B cell (primary cell): ENCODE results near the gene NUP93.

Experiments
- EZH2 ChIP-seq: IDR thresholded peaks from 2 replicates; pipeline ENCODE4 v1.6.1; 2012; ENCODE audit warnings: borderline replicate concordance, low read depth, mild to moderate bottlenecking, moderate library complexity, low read length; ENCODE audit not compliant: insufficient read depth, poor library complexity, severe bottlenecking
- TF ChIP-seq, protein P1 (sequence below): fragments of 200-600 bp; IDR thresholded peaks from one replicate; pipeline ENCODE4 v1.8.0; 2022; ENCODE audit warnings: antibody characterized with exemption, mild to moderate bottlenecking

DNA sequence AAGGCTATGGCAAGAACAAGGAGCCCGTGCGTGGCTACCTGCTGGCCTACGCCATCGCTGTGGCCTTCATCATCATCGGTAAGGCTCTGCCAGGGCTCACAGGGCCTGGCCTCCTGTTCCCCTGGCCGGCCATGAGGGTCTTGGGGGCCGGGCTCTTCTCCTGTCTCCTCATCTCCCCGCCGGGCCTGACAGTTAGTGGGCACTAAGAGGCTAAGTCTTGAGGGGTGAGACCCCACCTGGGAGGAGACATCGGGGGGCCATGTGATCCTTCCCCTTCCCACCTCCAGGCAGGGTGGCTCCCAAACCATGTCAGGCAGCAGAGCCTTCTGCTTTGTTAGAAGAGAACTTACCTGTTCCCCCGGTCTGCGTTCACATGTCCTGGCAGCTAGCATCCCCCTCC is 150.2 kb downstream of the NUP93 start:
- no peak for TF ChIP-seq EZH2
- TF ChIP-seq, protein P1, sequence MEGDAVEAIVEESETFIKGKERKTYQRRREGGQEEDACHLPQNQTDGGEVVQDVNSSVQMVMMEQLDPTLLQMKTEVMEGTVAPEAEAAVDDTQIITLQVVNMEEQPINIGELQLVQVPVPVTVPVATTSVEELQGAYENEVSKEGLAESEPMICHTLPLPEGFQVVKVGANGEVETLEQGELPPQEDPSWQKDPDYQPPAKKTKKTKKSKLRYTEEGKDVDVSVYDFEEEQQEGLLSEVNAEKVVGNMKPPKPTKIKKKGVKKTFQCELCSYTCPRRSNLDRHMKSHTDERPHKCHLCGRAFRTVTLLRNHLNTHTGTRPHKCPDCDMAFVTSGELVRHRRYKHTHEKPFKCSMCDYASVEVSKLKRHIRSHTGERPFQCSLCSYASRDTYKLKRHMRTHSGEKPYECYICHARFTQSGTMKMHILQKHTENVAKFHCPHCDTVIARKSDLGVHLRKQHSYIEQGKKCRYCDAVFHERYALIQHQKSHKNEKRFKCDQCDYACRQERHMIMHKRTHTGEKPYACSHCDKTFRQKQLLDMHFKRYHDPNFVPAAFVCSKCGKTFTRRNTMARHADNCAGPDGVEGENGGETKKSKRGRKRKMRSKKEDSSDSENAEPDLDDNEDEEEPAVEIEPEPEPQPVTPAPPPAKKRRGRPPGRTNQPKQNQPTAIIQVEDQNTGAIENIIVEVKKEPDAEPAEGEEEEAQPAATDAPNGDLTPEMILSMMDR = no peak
